Smooth muscle cell (in vitro differentiated cells): ENCODE measurements around the gene MYL12B. TPM values are rescaled to one million over a fixed set of nuclear protein-coding genes. Genes with fewer than 3 reads are reported as not detected.
A peak's percentile ranks its signal among the peaks of the same experiment; 100 is the strongest.

Source experiments
- DNase-seq: peaks from one replicate; lab custom pipeline; 2025; ENCODE audit not compliant: unreplicated experiment; lab: John Stamatoyannopoulos, UW
- H2AFZ ChIP-seq: fragments of 200-600 bp; sonication (generic); 2 replicates; pipeline ENCODE4 v1.6.0; 2016; ENCODE audit warnings: antibody characterized with exemption, low read depth, mild to moderate bottlenecking
- H3F3A ChIP-seq: fragments of 200-600 bp; sonication (generic); 2 replicates; pipeline ENCODE4 v1.6.0; 2017; ENCODE audit warnings: antibody characterized with exemption, low read depth
- H3K27ac ChIP-seq: fragments of 200-600 bp; sonication (generic); 2 replicates; pipeline ENCODE4 v1.5.1; 2016; ENCODE audit warnings: low read depth, mild to moderate bottlenecking
- H3K27me3 ChIP-seq: fragments of 200-600 bp; sonication (generic); 2 replicates; pipeline ENCODE4 v1.6.1; 2016; ENCODE audit warnings: low read depth, mild to moderate bottlenecking
- H3K36me3 ChIP-seq: fragments of 200-600 bp; sonication (generic); 2 replicates; pipeline ENCODE4 v1.5.1; 2016; ENCODE audit warnings: low read depth
- H3K4me1 ChIP-seq: fragments of 200-600 bp; sonication (generic); 2 replicates; pipeline ENCODE4 v1.5.1; 2016; ENCODE audit warnings: low read depth
- H3K4me2 ChIP-seq: fragments of 200-600 bp; sonication (generic); 2 replicates; pipeline ENCODE4 v1.6.0; 2016; ENCODE audit warnings: mild to moderate bottlenecking
- H3K4me3 ChIP-seq: fragments of 200-600 bp; sonication (generic); 2 replicates; pipeline ENCODE4 v1.5.1; 2016; ENCODE audit warnings: mild to moderate bottlenecking
- H3K79me2 ChIP-seq: fragments of 200-600 bp; sonication (generic); 2 replicates; pipeline ENCODE4 v1.6.0; 2016; ENCODE audit warnings: low read depth, mild to moderate bottlenecking
- H3K9ac ChIP-seq: fragments of 200-600 bp; sonication (generic); 2 replicates; pipeline ENCODE4 v1.6.0; 2016; ENCODE audit warnings: low read depth
- H3K9me3 ChIP-seq: fragments of 200-600 bp; sonication (generic); replicated peaks from 2 replicates; pipeline ENCODE4 v1.5.1; 2016; ENCODE audit warnings: low read depth
- H4K20me1 ChIP-seq: fragments of 200-600 bp; sonication (generic); 2 replicates; pipeline ENCODE4 v1.6.0; 2016; ENCODE audit warnings: low read depth
- WGBS: methylation state at CpG from one replicate; pipeline ENCODE4 v1.1.7; 2016; ENCODE audit warnings: low lambda C conversion rate; 5-methylcytosine and 5-hydroxymethylcytosine counted together
- polyA plus RNA-seq: library from polyadenylated mRNA; unstranded; fragments of >200 nt; fragmentation: Nextera tagmentation; extraction: Ambion mirVana; gene quantifications from 2 replicates; pipeline ENCODE4 v1.2.1, GENCODE V29; 2016
- total RNA-seq: library from RNA; depleted of rRNA; stranded (reverse); fragments of >200 nt; gene quantifications from 2 replicates; pipeline ENCODE4 v1.2.3, GENCODE V29; 2014
- TF ChIP-seq, protein P1 (sequence below): fragments of 200-600 bp; sonication (generic); IDR thresholded peaks from 2 replicates; pipeline ENCODE4 v1.5.1; 2017; ENCODE audit warnings: borderline replicate concordance, mild to moderate bottlenecking, antibody characterized with exemption; ENCODE audit not compliant: insufficient read depth, poor library complexity, severe bottlenecking

The MYL12B gene
- total and polyA plus RNA-seq, 2 experiments from 2014 or later: 368 to 498 TPM

DNA sequence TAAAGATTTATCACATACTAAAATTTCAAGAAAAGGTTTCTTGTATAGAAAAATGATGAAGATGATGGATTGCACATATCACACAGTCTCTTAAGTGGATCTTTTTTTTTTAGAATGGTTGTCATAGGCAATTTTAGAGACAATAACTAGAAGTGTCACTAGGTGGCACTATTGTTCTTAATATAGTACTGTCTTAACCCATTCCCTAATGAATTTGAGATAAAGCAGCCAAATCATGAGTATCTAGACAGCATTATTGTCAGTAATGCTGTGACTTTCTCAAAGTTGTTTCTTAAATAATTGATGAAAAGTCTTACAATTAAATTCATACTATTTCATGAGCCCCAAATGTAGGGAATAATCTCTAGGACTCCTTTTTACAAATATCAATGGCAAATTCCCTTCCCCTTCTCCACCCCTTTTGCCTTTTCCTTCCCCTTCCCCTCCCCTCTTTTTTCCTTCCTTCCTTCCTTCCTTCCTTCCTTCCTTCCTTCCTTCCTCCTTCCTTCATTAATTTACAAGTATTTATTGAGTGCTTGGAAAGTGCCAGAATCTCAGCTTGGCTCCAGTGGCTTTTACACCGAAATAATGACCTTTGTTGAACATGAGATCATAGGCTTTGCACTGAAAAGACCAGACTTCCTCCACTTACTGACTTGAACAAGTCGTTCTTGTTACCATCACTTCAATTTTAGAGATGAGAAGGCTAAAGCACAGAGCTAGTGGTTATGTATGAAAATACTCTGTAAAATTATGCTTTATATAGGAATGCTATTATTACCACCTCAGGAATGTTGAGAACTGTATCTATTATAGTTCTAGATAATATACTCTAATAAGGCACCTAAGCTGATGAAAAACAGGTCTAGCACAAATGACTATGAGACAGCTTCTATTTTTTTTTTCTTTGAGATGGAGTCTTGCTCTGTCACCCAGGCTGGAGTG is 19.8 kb downstream of the MYL12B start:
- H3K27me3 ChIP-seq: no peaks in the 10 kb centered on the region
- peaks cover 6% of the 10 kb centered on the region for H4K20me1 ChIP-seq
- peak overlapping the region; percentile 76 for H3K4me2 ChIP-seq
- no peak overlapping the region for H3K4me3 ChIP-seq
- TF ChIP-seq, protein P1, sequence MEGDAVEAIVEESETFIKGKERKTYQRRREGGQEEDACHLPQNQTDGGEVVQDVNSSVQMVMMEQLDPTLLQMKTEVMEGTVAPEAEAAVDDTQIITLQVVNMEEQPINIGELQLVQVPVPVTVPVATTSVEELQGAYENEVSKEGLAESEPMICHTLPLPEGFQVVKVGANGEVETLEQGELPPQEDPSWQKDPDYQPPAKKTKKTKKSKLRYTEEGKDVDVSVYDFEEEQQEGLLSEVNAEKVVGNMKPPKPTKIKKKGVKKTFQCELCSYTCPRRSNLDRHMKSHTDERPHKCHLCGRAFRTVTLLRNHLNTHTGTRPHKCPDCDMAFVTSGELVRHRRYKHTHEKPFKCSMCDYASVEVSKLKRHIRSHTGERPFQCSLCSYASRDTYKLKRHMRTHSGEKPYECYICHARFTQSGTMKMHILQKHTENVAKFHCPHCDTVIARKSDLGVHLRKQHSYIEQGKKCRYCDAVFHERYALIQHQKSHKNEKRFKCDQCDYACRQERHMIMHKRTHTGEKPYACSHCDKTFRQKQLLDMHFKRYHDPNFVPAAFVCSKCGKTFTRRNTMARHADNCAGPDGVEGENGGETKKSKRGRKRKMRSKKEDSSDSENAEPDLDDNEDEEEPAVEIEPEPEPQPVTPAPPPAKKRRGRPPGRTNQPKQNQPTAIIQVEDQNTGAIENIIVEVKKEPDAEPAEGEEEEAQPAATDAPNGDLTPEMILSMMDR: peak; percentile 64
- peak overlapping the region; percentile 88 for H3K27ac ChIP-seq
- peaks cover 15% of the 10 kb centered on the region for H3K36me3 ChIP-seq
- peaks cover 26% of the 10 kb centered on the region for H3F3A ChIP-seq
- 7% methylated on average over 2 of the region's 2 CpGs for WGBS
- H3K9me3 ChIP-seq: no peaks in the 10 kb centered on the region
- H3K79me2 ChIP-seq: no peaks in the 10 kb centered on the region
- H3K4me1 ChIP-seq: peaks cover 15% of the 10 kb centered on the region
- no peak for DNase-seq
- peak overlapping the region; percentile 53 for H3K9ac ChIP-seq
- no peak overlapping the region for H2AFZ ChIP-seq

DNA sequence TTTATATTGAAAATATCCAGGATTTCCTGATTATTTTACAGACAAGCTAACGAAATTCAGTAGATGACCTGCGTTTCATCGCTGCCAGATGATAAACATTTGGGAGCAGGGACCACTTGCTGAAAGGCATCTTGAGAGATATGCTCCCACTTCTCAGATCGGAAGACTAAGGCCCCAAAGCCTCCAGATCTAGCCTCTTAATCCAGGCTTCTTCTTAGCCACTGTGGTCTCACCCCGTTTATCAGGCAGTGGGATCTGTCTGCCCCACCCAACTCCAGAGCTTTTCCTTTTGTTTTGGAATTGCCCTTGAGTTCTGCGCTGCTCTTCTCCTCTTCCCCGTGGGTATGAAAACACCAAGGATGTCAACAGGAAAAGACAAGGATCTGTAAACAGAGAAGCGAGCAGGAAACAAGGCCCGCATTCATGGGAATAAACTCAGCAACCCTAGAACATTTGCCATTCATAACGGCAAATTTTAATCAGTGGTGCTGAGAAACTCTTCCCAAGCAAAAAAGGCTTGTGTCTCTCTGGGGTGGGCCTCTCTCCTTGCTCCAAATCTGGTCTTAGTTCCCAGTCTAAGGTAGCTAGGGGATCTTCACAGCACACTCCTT is 21.4 kb downstream of the MYL12B start:
- Histone ChIP-seq H3K9me3 (no peaks in the 10 kb centered on the region), H3K79me2 (no peaks in the 10 kb centered on the region), H2AFZ (peak overlapping the region; percentile 23), H4K20me1 (no peaks in the 10 kb centered on the region), H3K9ac (peak overlapping the region; percentile 53), H3K36me3 (peaks cover 2% of the 10 kb centered on the region), H3K27me3 (no peaks in the 10 kb centered on the region), H3F3A (peaks cover 18% of the 10 kb centered on the region), H3K4me3 (no peak overlapping the region), H3K27ac (peak overlapping the region; percentile 88), H3K4me1 (peaks cover 15% of the 10 kb centered on the region), H3K4me2 (peak overlapping the region; percentile 76)
- TF ChIP-seq, protein P1: no peak
- WGBS: 63% methylated on average over 10 of the region's 10 CpGs
- DNase-seq: no peak

DNA sequence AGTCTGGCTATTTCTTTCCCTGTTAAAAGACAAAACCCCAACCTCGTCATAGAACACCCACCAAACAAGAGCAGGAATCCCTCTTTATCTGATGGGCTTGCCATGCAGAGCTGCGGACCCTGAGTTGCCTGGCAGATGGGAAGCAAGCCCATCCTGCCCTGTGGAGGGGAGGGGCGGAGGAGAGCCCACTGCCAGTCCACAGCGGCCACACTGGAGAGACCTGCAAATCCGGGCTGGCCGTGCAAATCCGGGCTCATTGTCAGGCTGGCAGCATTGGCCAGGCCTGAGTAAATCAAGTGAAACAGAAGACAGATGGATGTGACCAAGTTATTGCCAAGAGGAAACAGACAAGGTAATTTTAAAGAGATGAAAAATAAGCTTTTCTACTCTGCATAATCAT is 22.0 kb downstream of the MYL12B start:
- Histone ChIP-seq H4K20me1 (no peaks in the 10 kb centered on the region), H3K4me3 (no peak overlapping the region), H3K4me1 (peaks cover 15% of the 10 kb centered on the region), H3K9ac (no peak overlapping the region), H2AFZ (peak overlapping the region; percentile 23), H3F3A (peaks cover 12% of the 10 kb centered on the region), H3K27me3 (no peaks in the 10 kb centered on the region), H3K79me2 (no peaks in the 10 kb centered on the region), H3K9me3 (no peaks in the 10 kb centered on the region), H3K36me3 (no peaks in the 10 kb centered on the region), H3K27ac (peak overlapping the region; percentile 88), H3K4me2 (no peak overlapping the region)
- no peak for DNase-seq
- WGBS: 65% methylated on average over 7 of the region's 7 CpGs
- TF ChIP-seq, protein P1: no peak
